ENCODE data around the gene CNOT3.

DNA sequence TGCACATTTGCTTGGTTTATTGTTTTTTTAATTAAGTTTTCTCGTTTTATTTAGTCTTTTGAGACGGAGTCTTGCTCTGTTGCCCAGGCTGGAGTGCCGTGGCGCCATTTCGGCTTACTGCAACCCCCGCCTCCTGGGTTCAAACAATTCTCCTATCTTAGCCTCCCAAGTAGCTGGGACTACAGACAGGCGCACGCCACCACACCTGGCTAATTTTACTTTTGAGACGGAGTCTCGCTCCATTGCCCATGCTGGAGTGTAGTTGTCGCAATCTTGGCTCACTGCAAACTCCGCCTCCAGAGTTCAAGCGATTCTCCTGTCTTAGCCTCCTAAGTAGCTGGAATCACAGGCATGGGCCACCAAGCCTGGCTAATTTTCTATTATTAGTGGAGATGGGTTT lies 64.4 kb downstream of the CNOT3 start:
- TF ChIP-seq, protein P1, sequence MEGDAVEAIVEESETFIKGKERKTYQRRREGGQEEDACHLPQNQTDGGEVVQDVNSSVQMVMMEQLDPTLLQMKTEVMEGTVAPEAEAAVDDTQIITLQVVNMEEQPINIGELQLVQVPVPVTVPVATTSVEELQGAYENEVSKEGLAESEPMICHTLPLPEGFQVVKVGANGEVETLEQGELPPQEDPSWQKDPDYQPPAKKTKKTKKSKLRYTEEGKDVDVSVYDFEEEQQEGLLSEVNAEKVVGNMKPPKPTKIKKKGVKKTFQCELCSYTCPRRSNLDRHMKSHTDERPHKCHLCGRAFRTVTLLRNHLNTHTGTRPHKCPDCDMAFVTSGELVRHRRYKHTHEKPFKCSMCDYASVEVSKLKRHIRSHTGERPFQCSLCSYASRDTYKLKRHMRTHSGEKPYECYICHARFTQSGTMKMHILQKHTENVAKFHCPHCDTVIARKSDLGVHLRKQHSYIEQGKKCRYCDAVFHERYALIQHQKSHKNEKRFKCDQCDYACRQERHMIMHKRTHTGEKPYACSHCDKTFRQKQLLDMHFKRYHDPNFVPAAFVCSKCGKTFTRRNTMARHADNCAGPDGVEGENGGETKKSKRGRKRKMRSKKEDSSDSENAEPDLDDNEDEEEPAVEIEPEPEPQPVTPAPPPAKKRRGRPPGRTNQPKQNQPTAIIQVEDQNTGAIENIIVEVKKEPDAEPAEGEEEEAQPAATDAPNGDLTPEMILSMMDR (IDR thresholded peaks at IDR 0.05) = no peak
- TF ChIP-seq POLR2A (IDR thresholded peaks at IDR 0.05) = no peak
